Measurements from ENCODE around the gene ATRAID. TPM values are rescaled to one million over a fixed set of nuclear protein-coding genes. Genes with fewer than 3 reads are reported as not detected.
A peak's percentile ranks its signal among the peaks of the same experiment; 100 is the strongest.

ATRAID gene
- total and polyA plus RNA-seq, 9 donors, result 123 to 318 (median 136) TPM

DNA sequence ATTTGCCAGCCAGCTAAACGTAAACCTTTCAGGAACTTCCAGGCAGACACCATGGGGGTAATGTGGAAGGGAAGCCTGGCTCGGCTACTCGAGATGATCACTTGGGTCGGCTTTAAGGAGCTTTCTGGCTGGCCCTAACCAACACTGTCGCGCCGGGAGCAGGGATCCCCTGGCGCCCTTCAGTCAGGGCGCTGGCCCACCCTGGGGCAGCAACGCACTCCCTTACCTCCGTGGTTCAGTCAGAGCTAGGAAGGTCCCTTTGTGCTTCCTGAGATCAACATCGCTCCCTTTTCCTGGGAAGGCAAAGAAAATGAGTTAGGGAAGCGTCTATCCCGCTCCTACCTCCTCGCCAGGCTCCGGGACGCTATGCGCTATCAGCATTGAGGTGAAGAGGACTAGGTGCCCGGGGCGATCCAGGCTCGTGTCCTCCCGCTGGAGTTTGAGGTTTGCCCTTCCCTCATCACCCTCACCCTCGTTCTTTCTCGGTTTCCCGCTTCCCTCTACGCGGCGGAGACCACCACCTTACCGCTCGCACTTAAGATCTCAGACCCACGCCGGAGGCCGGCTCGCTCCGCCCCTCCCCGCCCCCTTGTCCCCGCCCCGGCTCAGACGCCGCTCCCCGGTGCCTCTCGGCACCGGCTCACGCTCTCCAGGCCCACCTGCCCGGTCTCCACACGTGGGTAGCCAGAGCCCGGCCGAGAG is 449 bp upstream of the ATRAID start:
- intact Hi-C loops (cut with DNase I), result no loop called here
- no peaks in the 10 kb centered on the region for H3K9me3 ChIP-seq
- TF ChIP-seq, protein P1, sequence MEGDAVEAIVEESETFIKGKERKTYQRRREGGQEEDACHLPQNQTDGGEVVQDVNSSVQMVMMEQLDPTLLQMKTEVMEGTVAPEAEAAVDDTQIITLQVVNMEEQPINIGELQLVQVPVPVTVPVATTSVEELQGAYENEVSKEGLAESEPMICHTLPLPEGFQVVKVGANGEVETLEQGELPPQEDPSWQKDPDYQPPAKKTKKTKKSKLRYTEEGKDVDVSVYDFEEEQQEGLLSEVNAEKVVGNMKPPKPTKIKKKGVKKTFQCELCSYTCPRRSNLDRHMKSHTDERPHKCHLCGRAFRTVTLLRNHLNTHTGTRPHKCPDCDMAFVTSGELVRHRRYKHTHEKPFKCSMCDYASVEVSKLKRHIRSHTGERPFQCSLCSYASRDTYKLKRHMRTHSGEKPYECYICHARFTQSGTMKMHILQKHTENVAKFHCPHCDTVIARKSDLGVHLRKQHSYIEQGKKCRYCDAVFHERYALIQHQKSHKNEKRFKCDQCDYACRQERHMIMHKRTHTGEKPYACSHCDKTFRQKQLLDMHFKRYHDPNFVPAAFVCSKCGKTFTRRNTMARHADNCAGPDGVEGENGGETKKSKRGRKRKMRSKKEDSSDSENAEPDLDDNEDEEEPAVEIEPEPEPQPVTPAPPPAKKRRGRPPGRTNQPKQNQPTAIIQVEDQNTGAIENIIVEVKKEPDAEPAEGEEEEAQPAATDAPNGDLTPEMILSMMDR (IDR thresholded peaks at IDR 0.05), result no peak
- TF ChIP-seq EP300 (IDR thresholded peaks at IDR 0.05), result no peak
- no peak for TF ChIP-seq POLR2A (IDR thresholded peaks at IDR 0.05)
- WGBS, 3 donors, result 1 to 2% (median 2%) methylated on average over 48 of the region's 48 CpGs
- peak in 1 of 5 donors; percentile 33 for DNase-seq
- no peaks in the 10 kb centered on the region for H3K27me3 ChIP-seq
- H3K36me3 ChIP-seq, result no peaks in the 10 kb centered on the region
- peak overlapping the region; percentile 50 for H3K4me3 ChIP-seq
- H3K4me1 ChIP-seq (ENCODE audit: insufficient read depth), result peaks cover 6% of the 10 kb centered on the region
- peak overlapping the region; percentile 89 to 94 for H3K27ac ChIP-seq

DNA sequence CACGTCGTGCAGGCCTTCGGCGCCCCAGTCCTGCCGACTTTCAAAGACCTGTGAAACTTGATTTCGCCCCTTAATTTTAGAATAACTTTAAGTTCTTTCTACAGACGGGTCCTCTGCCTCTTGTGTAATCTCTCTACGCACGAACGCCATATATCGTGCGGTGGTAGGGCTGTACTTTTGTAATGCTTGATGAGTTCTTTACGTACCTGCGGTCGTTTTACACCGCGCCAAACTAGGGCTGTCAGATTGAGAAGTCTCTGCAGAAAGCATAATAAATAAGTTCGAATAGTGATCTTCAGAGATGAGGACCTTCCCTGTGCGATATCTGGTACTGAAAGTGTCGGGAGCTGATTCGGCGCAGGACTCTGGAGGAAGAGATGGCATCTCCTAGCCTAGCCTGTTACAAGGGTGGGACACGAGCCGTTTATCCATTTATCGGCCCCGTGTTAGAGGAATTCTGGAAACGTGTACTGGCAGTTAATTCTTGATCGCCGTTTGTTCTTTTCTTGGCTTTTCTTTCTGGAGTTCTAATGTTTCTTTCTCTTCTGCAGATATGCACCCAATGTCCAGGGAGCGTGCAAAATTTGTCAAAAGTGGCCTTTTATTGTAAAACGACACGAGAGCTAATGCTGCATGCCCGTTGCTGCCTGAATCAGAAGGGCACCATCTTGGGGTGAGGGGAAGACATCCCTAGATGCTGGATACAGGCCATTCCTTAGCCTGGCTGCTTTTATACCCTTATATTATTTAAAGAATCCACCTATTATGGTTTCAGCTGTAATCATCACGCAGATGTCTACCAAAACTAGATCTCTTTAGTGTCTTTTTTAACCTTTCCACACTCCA is 1.0 kb downstream of the ATRAID start:
- Histone ChIP-seq H3K27me3 (no peaks in the 10 kb centered on the region), H3K4me1 (ENCODE audit: insufficient read depth) (peaks cover 8% of the 10 kb centered on the region), H3K27ac (peak overlapping the region; percentile 89 to 94), H3K9me3 (no peaks in the 10 kb centered on the region), H3K4me3 (peak overlapping the region; percentile 50), H3K36me3 (no peaks in the 10 kb centered on the region)
- TF ChIP-seq, protein P1 (IDR thresholded peaks at IDR 0.05), result no peak
- TF ChIP-seq POLR2A (IDR thresholded peaks at IDR 0.05) (no peak), EP300 (IDR thresholded peaks at IDR 0.05) (no peak)
- WGBS, 3 donors, result 7 to 9% (median 9%) methylated on average over 34 of the region's 34 CpGs
- intact Hi-C loops (cut with DNase I), result no loop called here
- DNase-seq, result no peak

DNA sequence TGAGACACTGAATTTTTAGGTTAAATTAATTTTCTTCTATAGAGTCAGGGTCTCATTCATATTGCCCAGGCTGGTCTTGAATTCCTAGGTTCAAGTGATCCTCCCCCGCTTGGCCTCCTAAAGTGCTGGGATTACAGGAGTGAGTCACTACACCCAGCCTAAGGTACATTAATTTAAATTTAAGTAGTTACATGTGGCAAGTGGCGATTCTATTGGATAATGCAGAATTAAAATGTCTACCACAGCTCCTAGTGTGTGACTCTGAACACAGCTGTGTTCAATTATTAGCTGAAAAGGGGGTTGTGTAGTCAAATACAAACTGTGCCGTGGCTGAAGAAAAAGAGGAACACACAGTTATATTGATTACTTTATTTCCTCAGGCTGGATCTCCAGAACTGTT is 3.1 kb downstream of the ATRAID start:
- no peak overlapping the region for H3K4me3 ChIP-seq
- no peak for DNase-seq
- intact Hi-C loops (cut with DNase I), result no loop called here
- H3K4me1 ChIP-seq (ENCODE audit: insufficient read depth), result peaks cover 8% of the 10 kb centered on the region
- 91 to 95% (median 94%) methylated on average over 3 of the region's 3 CpGs for WGBS, 3 donors
- no peaks in the 10 kb centered on the region for H3K9me3 ChIP-seq
- no peaks in the 10 kb centered on the region for H3K36me3 ChIP-seq
- TF ChIP-seq EP300 (IDR thresholded peaks at IDR 0.05) (no peak), POLR2A (IDR thresholded peaks at IDR 0.05) (no peak)
- TF ChIP-seq, protein P1 (IDR thresholded peaks at IDR 0.05), result no peak
- H3K27ac ChIP-seq, result no peak overlapping the region
- no peaks in the 10 kb centered on the region for H3K27me3 ChIP-seq

DNA sequence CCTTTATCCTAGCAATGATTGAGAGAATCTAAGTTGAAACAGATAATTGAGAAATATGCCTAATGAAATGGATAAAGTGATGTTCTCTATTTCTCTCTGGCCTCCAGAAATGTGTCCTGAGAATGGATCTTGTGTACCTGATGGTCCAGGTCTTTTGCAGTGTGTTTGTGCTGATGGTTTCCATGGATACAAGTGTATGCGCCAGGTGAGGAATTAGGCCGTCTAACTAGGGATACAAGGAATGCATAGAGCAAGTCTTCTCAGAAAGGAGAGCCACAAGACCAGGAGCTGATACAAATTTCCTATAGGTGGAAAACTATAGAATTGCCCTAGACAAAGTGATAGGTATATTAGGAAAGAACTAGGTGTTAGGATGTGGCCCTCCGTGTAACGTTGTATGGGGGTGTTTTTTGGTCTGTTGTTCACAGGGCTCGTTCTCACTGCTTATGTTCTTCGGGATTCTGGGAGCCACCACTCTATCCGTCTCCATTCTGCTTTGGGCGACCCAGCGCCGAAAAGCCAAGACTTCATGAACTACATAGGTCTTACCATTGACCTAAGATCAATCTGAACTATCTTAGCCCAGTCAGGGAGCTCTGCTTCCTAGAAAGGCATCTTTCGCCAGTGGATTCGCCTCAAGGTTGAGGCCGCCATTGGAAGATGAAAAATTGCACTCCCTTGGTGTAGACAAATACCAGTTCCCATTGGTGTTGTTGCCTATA is 4.7 kb downstream of the ATRAID start:
- Histone ChIP-seq H3K4me3 (peak overlapping the region; percentile 67), H3K9me3 (no peaks in the 10 kb centered on the region), H3K36me3 (no peaks in the 10 kb centered on the region), H3K27me3 (no peaks in the 10 kb centered on the region), H3K27ac (peak overlapping the region in 1 of 2 donors; percentile 10), H3K4me1 (ENCODE audit: insufficient read depth) (peaks cover 8% of the 10 kb centered on the region)
- WGBS, 3 donors, result 77 to 79% (median 79%) methylated on average over 13 of the region's 13 CpGs
- no peak for DNase-seq
- intact Hi-C loops (cut with DNase I), result no loop called here
- TF ChIP-seq, protein P1 (IDR thresholded peaks at IDR 0.05), result no peak
- no peak for TF ChIP-seq EP300 (IDR thresholded peaks at IDR 0.05)
- no peak for TF ChIP-seq POLR2A (IDR thresholded peaks at IDR 0.05)

All from ovary (tissue), 9 donors.